ENCODE measurements around the gene STAB1. TPM values are rescaled to one million over a fixed set of nuclear protein-coding genes. Genes with fewer than 3 reads are reported as not detected.

Gene STAB1
- total and polyA plus RNA-seq, 2 experiments from 2014 or later = 3.0 to 4.6 TPM

DNA sequence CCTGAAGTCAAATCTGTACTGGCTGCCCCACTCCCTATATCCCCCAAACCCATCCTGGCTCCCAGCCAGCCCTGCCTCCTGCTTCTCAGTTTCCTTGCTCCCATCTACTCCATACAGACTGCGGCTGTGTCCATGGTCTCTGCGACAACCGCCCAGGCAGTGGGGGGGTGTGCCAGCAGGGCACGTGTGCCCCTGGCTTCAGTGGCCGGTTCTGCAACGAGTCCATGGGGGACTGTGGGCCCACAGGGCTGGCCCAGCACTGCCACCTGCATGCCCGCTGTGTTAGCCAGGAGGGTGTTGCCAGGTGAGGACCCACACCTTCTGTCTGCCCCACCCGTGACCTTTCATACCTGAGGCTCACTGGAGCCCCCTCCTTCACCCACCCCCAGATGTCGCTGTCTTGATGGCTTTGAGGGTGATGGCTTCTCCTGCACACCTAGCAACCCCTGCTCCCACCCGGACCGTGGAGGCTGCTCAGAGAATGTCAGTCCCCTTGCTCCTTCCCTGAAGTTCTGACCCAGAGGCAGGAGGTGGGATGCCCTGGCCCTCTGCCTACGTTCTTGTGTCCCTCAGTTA lies 14.7 kb downstream of the STAB1 start:
- Histone ChIP-seq H3K36me3 (replicated peaks; ENCODE audit: insufficient read depth, low read depth) (no peaks in the 10 kb centered on the region), H3K4me2 (no peak overlapping the region), H3K4me1 (ENCODE audit: insufficient read depth) (peaks cover 9% of the 10 kb centered on the region), H3K79me2 (no peaks in the 10 kb centered on the region), H3K4me3 (no peak overlapping the region), H3K27ac (no peak overlapping the region), H3K9me3 (ENCODE audit: low read depth) (no peaks in the 10 kb centered on the region), H3K9me2 (replicated peaks; ENCODE audit: insufficient read depth) (no peaks in the 10 kb centered on the region), H2AFZ (no peak overlapping the region), H4K20me1 (ENCODE audit: insufficient read depth, poor library complexity, severe bottlenecking) (no peaks in the 10 kb centered on the region), H3K27me3 (no peaks in the 10 kb centered on the region)
- WGBS (ENCODE audit: low lambda C conversion rate, missing lambda C conversion rate) = 88% methylated on average over 12 of the region's 12 CpGs
- no peak for DNase-seq (ENCODE audit: low spot score)
- TF ChIP-seq, protein P1, sequence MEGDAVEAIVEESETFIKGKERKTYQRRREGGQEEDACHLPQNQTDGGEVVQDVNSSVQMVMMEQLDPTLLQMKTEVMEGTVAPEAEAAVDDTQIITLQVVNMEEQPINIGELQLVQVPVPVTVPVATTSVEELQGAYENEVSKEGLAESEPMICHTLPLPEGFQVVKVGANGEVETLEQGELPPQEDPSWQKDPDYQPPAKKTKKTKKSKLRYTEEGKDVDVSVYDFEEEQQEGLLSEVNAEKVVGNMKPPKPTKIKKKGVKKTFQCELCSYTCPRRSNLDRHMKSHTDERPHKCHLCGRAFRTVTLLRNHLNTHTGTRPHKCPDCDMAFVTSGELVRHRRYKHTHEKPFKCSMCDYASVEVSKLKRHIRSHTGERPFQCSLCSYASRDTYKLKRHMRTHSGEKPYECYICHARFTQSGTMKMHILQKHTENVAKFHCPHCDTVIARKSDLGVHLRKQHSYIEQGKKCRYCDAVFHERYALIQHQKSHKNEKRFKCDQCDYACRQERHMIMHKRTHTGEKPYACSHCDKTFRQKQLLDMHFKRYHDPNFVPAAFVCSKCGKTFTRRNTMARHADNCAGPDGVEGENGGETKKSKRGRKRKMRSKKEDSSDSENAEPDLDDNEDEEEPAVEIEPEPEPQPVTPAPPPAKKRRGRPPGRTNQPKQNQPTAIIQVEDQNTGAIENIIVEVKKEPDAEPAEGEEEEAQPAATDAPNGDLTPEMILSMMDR (IDR thresholded peaks at IDR 0.05; ENCODE audit: poor library complexity) = no peak
- no peak for TF ChIP-seq EZH2phosphoT487 (IDR thresholded peaks at IDR 0.05; ENCODE audit: low read depth, severe bottlenecking, unreplicated experiment)
- TF ChIP-seq EZH2 (IDR thresholded peaks at IDR 0.05; ENCODE audit: borderline replicate concordance) = no peak

DNA sequence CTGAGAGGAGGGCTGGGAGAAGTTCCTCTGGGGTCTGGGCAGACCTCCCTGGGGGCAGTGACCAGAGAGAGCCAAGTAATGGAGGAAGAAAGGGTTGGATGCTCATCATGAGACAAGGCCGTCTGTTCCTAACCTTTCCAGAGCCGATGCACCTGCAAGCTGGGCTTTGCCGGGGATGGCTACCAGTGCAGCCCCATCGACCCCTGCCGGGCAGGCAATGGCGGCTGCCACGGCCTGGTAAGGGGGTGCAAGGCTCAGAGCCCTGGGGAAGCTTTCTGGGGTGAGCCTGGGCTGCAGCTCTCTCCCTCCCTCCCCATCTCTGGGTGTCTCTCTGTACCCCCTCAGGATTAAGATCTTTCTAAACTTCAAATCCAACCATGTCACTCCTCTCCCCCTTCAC lies 16.4 kb downstream of the STAB1 start:
- TF ChIP-seq, protein P1 (IDR thresholded peaks at IDR 0.05; ENCODE audit: poor library complexity) = no peak
- TF ChIP-seq EZH2phosphoT487 (IDR thresholded peaks at IDR 0.05; ENCODE audit: low read depth, severe bottlenecking, unreplicated experiment) (no peak), EZH2 (IDR thresholded peaks at IDR 0.05; ENCODE audit: borderline replicate concordance) (no peak)
- Histone ChIP-seq H3K9me3 (ENCODE audit: low read depth) (no peaks in the 10 kb centered on the region), H3K27me3 (no peaks in the 10 kb centered on the region), H4K20me1 (ENCODE audit: insufficient read depth, poor library complexity, severe bottlenecking) (no peaks in the 10 kb centered on the region), H3K79me2 (no peaks in the 10 kb centered on the region), H3K9me2 (replicated peaks; ENCODE audit: insufficient read depth) (no peaks in the 10 kb centered on the region), H3K36me3 (replicated peaks; ENCODE audit: insufficient read depth, low read depth) (no peaks in the 10 kb centered on the region), H2AFZ (no peak overlapping the region), H3K4me3 (no peak overlapping the region), H3K4me1 (ENCODE audit: insufficient read depth) (peaks cover 9% of the 10 kb centered on the region), H3K27ac (no peak overlapping the region), H3K4me2 (no peak overlapping the region)
- 84% methylated on average over 7 of the region's 7 CpGs for WGBS (ENCODE audit: low lambda C conversion rate, missing lambda C conversion rate)
- DNase-seq (ENCODE audit: low spot score) = no peak

DNA sequence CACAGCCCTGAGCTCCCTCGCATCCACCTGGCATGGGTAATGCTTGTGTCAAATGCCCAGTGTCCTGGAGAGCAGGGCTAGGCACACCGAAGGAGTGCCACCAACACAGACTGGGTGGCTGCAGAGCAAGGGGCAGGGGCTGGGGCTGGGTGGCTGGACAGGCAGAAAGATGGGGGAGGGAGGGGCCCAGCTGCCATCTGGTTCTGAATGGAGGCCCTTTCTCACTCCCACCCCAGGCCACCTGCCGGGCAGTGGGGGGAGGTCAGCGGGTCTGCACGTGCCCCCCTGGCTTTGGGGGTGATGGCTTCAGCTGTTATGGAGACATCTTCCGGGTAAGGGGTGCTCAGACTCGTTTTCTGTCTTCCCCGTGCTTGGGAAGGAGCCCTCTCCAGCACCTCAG lies 17.0 kb downstream of the STAB1 start:
- Histone ChIP-seq H3K36me3 (replicated peaks; ENCODE audit: insufficient read depth, low read depth) (no peaks in the 10 kb centered on the region), H2AFZ (no peak overlapping the region), H3K4me1 (ENCODE audit: insufficient read depth) (peaks cover 4% of the 10 kb centered on the region), H3K27ac (no peak overlapping the region), H3K79me2 (no peaks in the 10 kb centered on the region), H4K20me1 (ENCODE audit: insufficient read depth, poor library complexity, severe bottlenecking) (no peaks in the 10 kb centered on the region), H3K4me3 (no peak overlapping the region), H3K9me2 (replicated peaks; ENCODE audit: insufficient read depth) (no peaks in the 10 kb centered on the region), H3K27me3 (no peaks in the 10 kb centered on the region), H3K4me2 (no peak overlapping the region), H3K9me3 (ENCODE audit: low read depth) (no peaks in the 10 kb centered on the region)
- TF ChIP-seq EZH2 (IDR thresholded peaks at IDR 0.05; ENCODE audit: borderline replicate concordance) (no peak), EZH2phosphoT487 (IDR thresholded peaks at IDR 0.05; ENCODE audit: low read depth, severe bottlenecking, unreplicated experiment) (no peak)
- TF ChIP-seq, protein P1 (IDR thresholded peaks at IDR 0.05; ENCODE audit: poor library complexity) = no peak
- whole genome bisulfite sequencing (ENCODE audit: low lambda C conversion rate, missing lambda C conversion rate) = 69% methylated on average over 8 of the region's 8 CpGs
- no peak for DNase-seq (ENCODE audit: low spot score)
